GM18873 (cell line): ENCODE data around the gene RAB28.

Experiments
- ATAC-seq: cut with Tn5 transposase; IDR thresholded peaks from one replicate; pipeline ENCODE4 v1.9.1; 2021; ENCODE audit warnings: mild to moderate bottlenecking, moderate library complexity, moderate number of reproducible peaks; ENCODE audit not compliant: unreplicated experiment, low FRiP score

RAB28 gene

DNA sequence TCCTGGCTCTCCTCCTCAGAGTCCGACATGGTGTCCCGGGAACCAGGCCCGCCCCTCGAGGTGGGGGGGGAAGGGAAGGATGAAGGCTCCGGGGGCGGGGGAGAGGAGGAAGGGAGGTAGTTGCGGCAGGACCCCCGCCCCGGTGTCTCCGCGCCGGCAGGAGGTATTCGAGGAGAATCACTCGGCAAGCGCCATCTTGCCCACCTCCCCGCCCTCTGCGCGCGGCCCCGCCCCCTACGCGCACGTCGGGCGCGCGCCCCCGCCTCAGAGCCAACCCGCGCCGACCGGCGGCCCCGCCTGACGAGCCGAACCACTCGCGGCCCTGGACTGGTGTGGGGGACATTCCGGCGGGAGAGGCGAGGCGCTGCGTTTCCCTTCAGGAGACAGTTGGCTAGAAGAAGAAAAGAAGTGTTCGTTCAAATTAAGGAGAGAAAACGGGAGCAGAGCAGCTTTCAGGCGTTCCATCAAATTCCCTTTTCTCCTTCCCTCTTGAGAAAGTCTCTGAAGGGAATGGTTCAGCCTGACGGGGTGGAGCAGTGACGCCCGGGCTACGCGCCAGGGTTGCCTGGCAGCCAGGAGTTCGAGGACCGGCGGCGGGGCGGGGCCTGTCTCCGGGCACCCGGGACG, at the start of gene RAB28:
RAB28 (minus strand) TSS at position 219 of the 627 bp plus-strand sequence.
- peak; percentile 93 for ATAC-seq

DNA sequence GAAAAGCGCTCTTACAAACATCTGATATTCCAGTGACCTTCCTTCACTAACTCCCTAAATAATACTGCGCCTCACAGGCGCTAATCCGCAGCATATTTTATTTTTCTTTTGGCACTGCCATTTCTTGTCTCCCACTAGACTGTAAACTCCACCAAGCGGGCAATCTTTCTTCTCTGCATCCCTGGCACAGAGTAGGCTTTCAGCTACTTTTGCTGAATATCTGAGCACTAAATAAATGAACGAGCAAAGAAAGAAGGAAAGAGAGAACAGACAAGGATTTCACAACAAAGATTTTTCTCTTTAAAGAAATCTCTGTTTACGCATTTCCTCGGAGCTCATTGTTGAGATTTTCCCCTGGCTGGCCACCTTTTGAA, 47.5 kb upstream of the RAB28 start:
- no peak for ATAC-seq

DNA sequence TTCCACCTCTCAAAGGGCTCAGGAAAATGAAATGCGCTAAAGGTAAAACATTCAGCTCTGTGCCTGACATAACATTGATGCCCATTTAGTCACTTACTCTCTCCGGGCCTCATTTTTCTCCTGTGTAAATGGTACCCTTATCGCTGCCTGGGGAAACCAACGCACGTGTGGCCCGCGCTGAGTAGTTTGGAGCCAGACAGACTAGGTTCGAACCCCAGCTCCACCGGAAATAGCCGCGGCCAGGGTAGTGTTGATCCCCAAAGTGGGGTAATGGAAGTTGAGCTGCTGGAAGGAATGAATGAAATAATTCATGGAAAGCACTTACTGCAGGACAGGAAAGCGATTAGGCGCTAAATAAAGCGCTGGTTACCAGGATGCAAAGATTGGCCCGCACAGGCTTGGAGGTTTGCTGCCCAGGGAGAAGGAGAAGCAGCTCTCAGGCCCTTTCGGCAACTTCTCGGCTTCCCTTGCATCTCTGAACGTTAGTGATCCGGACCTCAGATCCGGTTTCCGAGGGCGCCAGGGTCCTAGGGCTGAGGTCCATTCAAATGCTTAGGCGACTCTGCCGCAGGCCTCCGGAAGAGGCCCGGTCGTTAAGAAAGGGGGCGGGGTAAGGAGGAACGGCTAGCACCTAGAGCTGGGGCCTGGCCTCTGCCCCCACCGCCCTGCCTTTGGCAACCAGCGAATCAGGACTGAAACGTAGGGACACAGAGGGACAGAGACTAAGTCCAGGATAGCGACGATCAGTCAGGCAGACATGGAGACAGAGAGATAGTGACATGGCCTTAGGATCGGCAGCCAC, 46.9 kb upstream of the RAB28 start:
- ATAC-seq: no peak

DNA sequence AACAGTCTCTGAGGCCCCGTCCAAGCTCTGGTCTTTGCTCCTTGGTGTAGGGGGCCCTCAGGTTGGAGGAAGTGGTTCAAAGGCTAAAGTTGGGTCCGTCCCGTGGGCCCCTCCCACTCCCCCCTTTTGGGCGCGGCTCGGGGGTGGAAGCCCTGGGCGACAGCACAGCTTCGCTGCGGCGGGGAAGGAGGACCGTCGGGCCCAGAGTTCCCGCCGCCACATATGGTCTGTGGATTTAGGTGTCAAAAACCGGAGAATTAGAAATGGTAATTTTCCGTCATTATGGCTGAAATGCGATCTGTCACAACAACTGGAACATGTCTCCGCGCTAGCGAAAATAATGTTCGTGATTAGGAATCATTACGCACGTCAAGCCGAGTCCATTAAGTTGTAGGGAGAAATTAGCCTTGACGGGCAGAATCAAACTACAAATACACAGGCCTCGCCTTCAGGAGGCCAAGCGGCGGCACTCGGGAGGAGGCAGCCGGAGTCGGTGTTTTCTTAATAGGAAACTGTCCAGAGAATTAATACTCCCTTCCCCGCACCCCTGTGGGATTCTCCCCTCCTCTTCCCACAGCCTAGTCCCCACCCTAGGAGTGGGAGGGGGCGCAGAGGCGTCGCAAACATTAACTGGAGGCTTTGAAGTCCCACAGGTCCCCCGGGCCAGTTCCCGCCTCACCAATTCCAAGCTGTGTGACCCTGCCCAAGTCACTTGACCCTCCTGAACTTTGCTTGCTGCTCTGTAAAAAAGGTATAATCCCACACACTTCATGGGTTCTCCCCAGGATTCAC, 45.2 kb upstream of the RAB28 start:
- no peak for ATAC-seq

DNA sequence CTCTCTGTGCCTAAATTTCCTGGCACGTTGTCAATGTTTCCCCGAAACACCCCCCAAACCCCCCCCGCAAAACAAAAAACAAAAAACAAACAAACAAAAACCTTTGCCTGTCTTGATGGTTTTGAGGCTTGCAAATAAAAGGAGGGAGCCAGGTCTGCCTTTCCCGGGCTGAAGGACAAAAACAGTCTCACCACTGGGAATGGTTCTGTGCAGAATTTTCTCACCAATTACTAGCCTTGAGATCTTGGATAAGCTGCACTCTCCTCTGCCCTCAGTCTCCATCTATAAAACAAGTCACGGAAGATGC, 44.6 kb upstream of the RAB28 start:
- no peak for ATAC-seq

DNA sequence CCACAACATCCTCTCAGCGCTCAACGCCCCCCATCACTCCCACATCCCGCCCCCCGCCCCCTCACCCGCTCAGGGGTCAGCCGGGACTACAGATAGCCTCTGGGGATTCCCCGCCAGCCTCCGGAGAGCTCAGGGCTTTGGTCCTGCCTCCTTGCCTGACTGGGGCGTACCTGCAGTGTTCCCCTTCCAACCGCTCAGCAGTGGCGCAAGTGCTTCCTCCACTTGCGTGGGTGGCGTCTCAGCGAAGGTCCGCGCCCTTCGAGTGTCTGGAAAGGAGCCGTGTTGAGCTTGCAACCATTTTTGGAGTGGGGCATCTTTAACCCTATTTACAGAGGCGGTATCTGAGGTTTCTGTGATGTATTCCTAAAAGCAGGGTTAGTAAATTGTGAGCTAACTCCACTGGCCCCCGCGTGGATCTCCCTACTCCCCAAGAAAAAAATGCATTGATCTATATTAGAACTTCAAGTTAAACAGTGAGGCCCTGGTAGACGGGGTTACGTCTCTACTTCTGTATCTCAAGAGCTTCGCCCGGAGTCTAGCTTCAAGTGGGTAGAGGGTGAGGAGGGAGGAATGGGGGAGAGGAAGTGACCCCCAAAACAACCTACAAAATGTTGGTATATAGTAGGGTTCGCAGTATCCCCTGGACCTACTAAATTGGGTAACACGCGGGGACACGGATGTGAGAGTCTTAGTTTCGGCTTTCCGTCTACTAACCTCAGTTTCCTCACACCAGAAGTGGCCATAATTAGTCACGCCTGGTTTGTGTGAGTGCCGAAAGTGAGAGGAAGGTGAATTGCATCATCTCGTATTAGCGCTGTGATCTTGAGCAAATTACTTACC, 44.1 kb upstream of the RAB28 start:
- ATAC-seq: peak; percentile 86

DNA sequence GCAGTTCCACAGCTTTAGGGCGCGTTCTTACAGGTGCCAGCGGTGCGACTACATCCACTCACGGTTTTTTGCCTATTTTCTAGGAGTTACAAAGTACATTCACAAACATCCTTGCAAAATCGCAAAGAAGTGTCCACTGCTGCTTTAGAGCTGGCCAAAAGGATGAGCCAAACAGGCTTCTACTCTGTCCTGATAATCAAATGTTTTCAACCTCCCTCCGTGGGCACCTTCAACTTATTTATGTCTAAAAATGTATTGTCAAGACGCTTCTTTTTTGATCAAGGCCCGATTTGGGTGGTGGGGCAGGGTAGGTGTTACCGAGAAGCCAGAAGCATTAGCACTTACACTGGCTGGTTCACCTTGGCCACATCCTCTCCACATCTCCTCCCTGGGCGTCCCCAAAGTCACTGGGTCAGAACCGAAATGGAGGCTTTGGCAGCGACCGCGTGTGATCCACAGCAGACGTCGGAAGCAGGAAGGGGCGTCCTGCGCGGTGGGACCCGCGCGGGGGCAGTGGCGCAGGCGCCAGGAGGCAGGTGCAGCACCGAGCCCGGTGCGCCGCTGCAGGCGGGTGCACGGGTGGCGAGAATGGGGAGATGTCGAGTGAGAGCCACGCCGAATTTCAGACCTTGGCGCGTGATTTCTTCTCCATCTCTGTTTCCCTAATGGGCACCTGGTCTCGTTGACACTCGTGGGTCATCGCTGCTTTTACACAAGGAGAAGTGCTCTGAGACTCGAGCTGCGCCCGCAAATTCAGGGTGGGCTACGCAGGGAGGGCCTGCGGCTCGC, 43.2 kb upstream of the RAB28 start:
- no peak for ATAC-seq

DNA sequence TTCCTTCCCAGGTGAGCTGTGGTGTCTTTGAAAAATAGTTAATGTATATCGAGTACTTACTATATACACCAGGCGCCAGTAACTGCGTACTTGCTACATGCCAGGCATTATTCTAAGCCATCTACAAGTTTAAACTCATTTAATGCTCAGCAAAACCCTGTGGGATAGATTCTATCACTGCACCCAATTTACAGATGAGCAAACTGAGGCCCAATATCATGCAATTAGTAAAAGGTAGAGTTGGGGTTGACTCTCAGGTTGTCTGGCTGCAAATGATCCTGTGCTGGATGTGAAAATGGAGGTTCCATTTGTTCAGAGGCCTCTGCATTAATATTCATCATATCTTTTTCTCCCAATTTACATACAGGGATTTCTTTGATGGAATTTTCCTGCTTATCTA, 42.5 kb upstream of the RAB28 start:
- no peak for ATAC-seq

DNA sequence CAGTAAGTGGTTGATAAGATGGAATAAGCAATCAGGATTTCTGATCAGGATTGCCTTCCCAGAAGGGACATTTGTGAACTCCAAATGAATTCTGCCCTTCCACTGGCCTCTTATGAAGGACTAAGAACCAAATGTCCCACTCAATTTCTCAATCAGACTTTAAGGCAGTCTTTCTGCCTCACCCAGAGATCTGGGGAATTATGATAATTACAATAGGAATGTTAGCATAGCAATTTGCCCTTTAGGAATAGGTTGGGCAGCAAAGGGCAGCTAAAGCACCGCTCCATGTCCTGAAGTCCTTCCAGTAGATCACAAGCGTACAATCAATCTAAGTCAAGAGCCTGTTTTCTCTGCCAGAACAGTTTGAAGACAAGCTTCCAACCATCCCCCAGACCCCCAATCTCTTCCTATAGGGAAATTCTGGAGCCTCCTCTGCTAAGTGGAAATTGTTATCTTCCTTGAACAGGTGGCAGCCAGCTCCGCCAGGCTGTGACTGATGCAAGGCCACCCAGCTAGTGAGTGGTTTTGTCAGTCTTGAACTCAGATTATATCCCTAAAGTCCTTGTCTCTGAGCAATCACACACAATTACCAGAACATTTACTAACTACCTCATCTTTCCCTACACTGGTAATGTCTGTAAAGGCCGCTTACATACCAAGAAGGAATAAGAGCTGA, 41.6 kb upstream of the RAB28 start:
- no peak for ATAC-seq

DNA sequence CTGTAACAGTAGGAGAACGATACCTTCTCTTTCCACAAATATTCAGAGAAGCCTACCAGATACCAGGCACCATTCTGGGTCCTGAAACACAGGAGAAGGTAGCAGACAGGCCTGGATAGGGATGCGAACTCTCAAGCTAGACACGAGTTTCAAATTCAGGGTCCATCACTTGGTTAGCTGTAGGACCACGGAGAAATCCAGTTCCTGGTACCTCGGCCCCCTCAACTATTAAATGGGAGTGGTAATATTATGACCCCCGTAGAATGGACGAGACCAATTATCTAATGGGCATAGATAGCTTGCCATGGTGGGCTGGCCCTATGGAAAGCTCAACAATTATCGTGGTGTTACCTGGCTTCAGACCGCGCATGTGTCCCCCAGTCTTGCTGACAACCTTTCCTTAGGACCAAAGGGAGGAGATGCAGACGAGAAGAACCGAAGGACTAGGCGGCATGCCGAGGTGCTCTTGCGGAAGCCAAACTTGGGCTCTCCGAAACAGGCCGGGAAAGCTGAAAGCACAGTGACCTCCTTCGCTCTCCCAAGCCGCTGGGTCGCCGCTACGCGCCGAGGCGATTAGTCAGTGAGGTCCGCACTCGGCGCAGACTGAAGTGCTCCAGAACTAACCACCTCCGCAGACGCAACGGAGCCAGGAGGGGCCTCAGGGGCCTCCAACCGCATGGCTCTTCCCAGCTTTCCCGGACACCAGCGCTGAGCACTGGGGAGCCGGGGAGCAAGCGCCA, 40.5 kb upstream of the RAB28 start:
- no peak for ATAC-seq

DNA sequence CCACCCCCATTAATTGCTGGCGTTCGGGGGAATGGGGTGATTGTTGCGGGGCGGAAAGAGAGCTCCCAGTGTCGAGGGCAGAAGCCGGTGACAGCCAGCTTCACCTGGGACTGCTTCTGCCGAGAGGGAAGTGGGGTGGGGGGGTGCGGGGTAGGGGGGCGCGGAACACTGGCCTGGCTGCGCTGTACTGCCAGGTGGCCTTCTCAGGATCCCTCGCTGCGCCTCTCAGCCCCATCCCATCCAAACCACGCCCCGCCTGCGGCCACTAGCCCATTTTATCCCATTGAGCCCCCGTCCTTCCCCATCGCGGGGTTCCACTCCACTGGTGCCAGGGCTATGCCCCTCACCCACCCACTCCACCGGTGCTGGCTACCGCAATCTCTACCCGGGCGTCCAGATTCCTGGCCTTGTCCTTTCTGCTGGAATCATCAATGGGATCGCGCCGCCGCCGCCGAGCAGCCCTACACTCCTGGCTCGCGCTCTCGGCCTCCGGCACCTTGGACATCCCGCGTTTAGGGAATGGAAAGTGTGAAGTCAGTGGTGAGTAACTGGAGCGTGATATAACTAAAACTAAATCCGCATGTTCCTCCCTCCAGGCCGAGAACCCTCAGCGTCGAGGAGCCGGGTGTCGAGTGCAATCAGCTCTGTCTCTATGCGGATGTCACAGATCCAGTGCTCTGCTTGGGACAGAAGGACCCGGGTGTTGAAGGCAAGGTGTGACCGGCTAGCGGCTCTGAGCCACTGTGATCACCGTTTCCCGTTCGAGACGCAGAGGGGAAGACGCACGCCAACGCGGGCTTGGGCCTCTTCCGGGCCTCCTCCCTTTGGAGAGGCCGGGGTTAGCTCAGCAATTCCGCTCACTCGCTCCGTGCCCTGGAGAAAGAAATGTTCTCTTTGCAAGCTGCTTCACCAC, 39.7 kb upstream of the RAB28 start:
- no peak for ATAC-seq

DNA sequence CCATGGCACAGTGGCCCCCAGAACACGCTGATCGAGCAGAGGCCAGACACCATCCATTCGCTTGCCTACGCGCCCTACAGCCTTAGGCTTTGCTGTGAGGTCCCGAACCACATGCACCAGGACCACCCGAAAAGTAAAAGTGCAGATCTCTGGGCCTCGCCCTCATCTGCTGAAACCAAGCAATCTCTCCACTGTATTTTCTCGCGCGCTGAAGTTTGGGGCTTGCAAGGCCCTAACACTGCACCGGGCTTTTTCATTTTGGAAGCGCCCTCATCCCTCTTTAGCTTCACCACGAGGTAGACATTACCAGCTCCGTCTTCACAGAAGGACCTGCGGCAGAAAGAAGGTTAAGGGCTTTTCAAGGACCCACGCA, 39.0 kb upstream of the RAB28 start:
- ATAC-seq: no peak

DNA sequence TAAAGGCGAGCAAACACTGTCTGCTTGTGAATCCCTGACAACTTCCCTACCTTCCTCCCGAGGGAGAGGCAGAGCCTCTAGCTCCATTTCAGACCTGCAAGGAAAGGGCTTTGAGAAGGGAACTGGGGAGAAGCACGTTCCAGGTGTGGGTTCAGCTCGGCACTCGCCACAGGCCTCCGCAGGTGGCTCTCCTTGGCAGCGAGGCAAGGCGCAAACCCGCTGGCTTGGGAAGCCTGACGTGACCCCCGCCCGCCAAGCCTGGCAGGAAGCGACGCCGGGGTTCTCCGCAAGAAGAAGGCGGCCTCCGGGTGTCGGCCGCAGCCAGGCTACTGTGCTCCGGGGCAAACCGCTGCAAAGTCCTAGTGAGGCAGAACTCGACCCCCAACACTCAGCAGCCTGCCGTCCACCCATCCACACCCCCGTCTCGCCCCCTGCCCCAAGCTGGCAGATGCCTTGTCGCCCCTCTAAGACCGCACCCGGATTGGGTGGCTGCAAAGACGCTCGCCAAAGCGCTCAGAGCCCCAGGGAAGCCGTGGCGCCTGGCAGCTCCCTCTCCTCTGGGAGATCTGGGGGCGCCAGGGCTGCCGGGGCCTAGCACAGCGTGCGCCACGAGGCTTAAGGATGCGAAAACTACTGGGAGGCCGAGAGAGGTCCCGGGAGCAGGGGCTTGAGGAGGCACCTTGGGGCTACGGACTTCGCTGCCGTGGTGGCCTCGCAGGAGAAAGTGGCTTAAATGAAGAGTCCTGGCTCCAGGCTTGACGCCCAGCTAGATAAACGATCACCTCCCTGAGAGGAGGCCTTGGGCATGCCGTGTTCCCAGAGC, 38.4 kb upstream of the RAB28 start:
- ATAC-seq: no peak

DNA sequence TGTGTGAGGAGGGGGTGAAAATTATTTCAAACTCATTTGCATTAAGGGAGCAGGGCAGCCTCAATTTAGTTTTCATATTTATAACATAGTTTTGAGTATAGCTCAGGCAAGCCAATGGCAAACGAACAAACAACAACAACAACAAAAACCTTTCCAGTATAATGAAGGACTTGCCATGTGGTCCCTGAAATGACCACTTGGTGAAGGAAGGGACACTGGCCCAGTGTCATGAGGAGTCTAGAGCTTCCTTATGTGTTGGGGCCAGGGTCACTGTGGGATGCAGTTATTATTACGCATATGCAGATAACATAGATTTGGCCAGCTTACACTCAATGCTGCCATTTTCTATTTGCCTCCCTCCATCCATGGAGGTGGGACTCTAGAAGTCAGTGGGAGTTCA, 36.9 kb upstream of the RAB28 start:
- no peak for ATAC-seq

DNA sequence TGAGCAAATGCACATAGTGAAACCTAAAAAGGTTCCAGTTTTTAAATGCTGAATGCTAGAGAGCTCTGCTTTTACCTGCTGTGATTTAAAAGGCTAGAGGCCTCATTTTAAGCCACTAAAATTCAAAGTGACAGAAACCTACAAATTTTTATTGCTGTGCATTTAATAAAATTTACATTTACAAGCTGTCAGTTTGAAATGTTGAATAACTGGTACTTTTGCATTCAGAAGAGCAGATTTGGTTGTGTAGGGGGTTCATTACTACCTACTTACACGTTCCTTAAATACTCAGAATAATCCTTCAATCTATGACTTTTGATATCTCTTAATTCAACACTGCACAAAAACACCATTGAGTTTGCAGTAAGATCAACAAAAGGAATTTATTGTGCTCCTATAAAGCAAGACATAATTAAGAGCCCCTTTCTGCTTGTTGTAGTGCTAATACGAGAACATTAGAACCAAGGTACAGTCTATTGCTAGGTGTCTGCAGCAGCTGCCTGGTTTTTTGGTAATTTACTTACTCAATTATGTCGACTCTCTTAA, 32.2 kb upstream of the RAB28 start:
- no peak for ATAC-seq

DNA sequence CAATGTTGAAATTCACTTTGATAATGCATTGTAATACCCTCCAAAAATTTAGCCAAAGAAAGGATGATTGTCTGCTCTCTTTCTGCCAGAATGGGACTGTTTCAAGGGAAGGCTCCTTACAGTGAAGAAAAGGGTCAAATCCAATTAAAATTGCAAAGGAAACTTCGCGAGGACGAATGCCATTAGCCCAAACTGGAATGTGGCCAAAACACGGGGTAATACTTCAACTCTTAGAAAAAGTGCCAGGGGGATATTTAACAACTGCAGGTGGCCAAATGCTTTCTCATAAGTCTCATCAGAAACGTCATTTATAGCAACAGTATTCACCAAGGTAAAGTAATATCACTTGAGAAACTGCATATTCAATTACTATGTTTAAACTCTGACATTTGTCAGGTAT, 31.1 kb upstream of the RAB28 start:
- no peak for ATAC-seq

DNA sequence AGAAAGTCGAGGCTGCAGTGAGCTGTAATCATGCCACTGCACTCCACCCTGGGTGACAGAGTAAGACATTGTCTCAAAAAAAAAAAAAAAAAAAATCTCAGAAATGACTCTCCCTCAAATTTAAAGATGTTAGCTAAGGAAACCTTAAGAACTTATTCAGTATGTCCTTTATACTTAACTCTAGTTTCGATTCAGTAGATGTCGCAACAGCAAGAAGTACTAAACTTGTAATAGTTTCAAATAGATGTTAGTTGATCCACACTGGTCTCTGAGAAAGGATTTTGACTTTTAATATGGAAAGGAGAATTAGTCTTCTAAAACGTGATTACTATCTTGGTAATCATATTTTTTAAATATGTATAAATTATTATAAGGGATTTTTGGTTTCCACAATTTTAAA, 30.6 kb upstream of the RAB28 start:
- no peak for ATAC-seq
